Activated T-cell treated with anti-CD3 and anti-CD28 coated beads, Interleukin-2, amount 50 U/mL, for 24 hours (primary cell): Measurements from ENCODE around the gene TOM1L2.

Experiments used
- DNase-seq: peaks from one replicate; pipeline ENCODE4 v3.0.0-alpha.2; 2020
- H3K27ac Mint-ChIP-seq: 2 replicates; pipeline ENCODE4 v1.8.0; 2020; ENCODE audit warnings: mild to moderate bottlenecking, mixed read lengths
- H3K27me3 Mint-ChIP-seq: 2 replicates; pipeline ENCODE4 v1.8.0; 2020; ENCODE audit warnings: mixed read lengths
- H3K36me3 Mint-ChIP-seq: 2 replicates; pipeline ENCODE4 v1.8.0; 2020; ENCODE audit warnings: low read depth, mixed read lengths
- H3K4me1 Mint-ChIP-seq: 2 replicates; pipeline ENCODE4 v1.8.0; 2020; ENCODE audit warnings: low read depth, mixed read lengths
- H3K4me3 Mint-ChIP-seq: 2 replicates; pipeline ENCODE4 v1.8.0; 2020; ENCODE audit warnings: mild to moderate bottlenecking, moderate library complexity, mixed read lengths
- H3K9me3 Mint-ChIP-seq: 2 replicates; pipeline ENCODE4 v1.8.0; 2020; ENCODE audit warnings: mixed read lengths

Gene TOM1L2

DNA sequence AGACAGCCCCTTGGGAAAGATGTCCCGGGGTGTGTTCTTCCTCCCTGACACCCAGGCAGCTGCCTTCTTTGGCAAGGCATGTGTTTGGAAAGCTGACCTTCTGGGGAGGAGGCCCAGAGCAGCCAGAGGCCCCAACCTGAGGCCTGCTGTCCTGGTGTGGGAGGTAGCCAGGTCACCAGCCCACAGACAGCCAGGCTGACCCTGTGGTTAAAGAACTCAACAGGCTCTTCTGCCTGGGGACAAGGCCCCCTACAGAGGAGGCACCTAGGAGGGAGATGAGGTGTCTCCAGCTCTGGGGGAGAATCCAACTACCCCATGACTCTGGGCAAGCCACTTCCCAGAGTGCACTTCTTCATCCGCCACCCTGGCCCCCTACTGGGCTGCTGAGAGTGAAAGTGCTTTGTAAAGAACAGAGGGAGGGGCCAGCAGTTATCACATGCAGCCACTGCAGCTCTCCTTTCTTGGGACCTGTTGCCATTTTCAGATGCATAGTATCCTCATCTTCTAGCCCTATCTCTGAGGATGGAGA, 122.3 kb downstream of the TOM1L2 start:
- peak; percentile 69 for DNase-seq
- H3K4me3 Mint-ChIP-seq, result peak overlapping the region; percentile 45
- peaks cover 11% of the 10 kb centered on the region for H3K36me3 Mint-ChIP-seq

DNA sequence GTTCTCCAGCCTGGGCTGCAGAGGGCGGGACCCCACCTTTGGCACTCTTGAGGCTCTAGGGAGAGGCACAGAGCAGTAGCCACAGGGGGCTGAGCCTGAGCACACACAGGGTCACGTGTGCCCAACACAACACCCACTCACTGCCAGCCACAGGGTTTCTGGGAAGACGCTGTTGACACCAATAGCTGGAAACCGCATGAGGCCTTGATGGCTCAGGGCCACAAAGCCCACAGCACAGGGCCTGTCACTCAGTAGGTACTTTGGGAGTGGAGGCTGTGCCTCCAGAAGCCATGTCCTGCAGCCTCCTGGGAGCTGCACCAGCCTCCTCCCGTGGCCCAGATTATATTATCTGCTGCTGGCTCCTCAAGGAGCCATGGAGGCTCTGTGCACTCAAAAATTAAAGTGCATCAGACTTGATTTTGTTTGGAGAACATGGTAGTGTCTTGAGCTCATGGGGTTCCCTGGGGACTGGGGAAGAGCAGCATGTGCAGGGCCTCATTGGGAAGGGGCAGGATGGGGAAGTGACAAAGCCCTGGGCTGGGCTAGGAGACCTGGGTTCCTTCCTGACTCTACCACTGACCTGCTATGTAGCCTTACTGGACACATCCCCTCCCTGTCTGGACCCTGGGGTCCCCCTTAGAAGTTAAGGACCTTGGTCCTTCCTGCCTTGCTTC, 122.9 kb downstream of the TOM1L2 start:
- peak overlapping the region; percentile 59 for H3K4me3 Mint-ChIP-seq
- H3K27me3 Mint-ChIP-seq, result no peaks in the 10 kb centered on the region
- H3K36me3 Mint-ChIP-seq, result peaks cover 11% of the 10 kb centered on the region
- H3K9me3 Mint-ChIP-seq, result no peaks in the 10 kb centered on the region
- H3K27ac Mint-ChIP-seq, result peak overlapping the region; percentile 96
- H3K4me1 Mint-ChIP-seq, result peaks cover 76% of the 10 kb centered on the region
- peak; percentile 85 for DNase-seq

More for the DNA sequence above, 122.3 kb downstream of the TOM1L2 start:
- H3K4me1 Mint-ChIP-seq, result peaks cover 80% of the 10 kb centered on the region
- no peaks in the 10 kb centered on the region for H3K27me3 Mint-ChIP-seq
- H3K27ac Mint-ChIP-seq, result peak overlapping the region; percentile 96
- no peaks in the 10 kb centered on the region for H3K9me3 Mint-ChIP-seq

DNA sequence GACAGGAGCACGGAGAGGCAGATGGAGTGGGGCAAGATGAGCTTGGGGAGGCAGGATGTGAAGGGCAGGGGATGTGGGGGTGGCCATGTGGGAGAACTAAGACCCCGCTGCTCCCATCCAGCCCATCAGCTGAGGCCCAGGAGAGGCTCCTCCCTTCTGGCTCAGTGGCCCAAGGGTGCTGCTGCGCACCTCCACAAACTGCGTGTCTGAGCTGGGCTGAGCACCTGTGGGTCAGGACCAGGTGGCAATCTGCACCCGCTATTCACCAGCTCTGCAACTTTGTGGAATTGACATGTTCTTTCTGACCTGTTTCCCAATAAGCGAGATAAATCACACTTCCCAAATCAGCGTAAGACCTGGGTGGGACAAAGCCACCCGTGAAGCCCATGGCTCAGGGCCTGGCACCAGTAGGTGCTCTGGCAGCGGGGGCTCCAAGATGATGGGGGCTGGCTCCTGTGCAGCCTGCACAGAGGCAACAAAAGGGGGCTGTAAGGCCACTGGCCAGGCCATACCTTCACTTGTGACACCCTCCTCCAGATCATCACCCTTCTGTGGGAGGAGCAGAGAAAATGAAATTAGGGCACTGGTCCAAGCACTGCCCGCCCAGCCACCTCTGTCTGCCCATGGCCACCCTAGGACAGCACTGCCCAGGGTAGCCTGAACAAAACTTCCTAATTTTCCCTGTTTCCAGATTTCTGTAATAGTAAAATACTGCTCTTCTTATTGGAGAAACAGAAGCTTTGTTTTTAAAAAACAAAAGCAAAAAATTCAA, 123.7 kb downstream of the TOM1L2 start:
- Mint-ChIP-seq H3K9me3 (no peaks in the 10 kb centered on the region), H3K36me3 (peaks cover 10% of the 10 kb centered on the region), H3K4me3 (peak overlapping the region; percentile 59), H3K4me1 (peaks cover 68% of the 10 kb centered on the region), H3K27me3 (no peaks in the 10 kb centered on the region), H3K27ac (peak overlapping the region; percentile 96)
- DNase-seq, result no peak

DNA sequence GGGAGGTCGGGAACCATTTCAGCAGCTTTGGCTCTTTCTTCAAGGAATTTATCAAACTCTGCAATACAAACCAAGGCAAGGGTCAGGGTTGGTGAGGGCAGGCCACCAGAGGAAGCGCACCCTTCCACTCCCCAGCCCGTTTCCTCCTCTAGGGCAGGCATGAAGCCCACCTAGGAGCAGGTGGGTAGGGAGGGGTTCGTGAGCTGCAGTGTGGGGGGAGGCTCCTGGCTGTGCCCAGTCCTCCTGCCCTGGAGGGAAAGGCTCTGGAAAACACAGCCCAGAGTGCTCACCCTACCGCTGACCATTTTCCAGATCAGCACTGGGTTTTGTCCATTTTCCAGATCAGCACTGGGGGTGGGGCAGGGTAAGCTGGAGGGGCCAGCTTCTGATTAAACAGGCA, 124.5 kb downstream of the TOM1L2 start:
- H3K27ac Mint-ChIP-seq, result no peak overlapping the region
- no peak for DNase-seq
- H3K4me3 Mint-ChIP-seq, result no peak overlapping the region
- H3K4me1 Mint-ChIP-seq, result peaks cover 60% of the 10 kb centered on the region
- no peaks in the 10 kb centered on the region for H3K9me3 Mint-ChIP-seq
- H3K36me3 Mint-ChIP-seq, result peaks cover 9% of the 10 kb centered on the region
- H3K27me3 Mint-ChIP-seq, result no peaks in the 10 kb centered on the region

DNA sequence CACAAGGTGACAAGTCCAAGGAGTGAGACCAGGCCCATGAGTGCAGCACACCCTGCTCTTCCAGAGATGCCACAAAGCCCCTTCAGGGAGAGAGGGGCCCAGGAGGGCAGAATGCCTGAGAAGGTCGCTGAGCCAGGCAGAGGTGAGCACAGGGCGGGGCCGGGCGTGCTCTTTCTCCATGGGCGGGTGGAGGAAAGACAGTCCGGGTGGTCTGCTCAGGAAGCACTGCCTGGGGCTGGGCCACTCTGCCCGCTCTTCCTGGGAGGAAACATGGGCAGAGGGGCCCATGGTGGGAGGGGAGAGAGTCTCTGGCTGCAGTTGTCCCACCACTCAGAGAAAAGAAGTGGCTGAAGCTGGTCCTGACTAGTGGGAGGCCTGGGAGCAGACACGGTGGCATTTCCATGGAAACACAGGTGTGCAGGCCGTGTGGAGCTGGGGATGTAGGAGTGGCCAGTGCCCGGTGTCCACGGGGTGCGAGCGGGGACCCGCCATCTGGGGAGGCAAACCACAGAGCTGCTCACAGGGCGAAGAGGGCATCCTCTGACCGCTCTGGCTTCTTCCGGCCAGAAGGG, 125.0 kb downstream of the TOM1L2 start:
- peaks cover 9% of the 10 kb centered on the region for H3K36me3 Mint-ChIP-seq
- DNase-seq, result no peak
- H3K4me3 Mint-ChIP-seq, result no peak overlapping the region
- no peaks in the 10 kb centered on the region for H3K9me3 Mint-ChIP-seq
- H3K27me3 Mint-ChIP-seq, result no peaks in the 10 kb centered on the region
- peak overlapping the region; percentile 18 for H3K27ac Mint-ChIP-seq
- peaks cover 57% of the 10 kb centered on the region for H3K4me1 Mint-ChIP-seq

DNA sequence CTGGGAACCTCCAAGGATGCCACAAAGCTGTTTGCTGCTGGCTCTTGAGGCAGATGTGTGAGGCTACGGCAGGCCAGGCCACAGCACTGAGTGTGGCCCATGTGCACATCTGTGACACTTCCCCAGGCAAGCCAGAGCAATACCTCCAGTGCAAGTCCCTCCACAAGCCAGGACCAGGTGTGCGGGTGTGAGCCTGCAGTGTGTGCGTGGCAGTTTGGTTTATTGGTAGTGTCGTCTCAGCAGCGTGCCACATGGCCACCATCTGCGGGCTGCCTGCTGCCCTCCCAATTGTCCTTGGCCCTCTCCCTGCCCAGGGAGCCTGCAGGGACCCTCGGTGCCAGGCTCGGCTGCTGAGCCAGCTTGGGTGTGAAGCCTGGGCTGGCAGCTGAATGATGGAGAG, 125.6 kb downstream of the TOM1L2 start:
- H3K27ac Mint-ChIP-seq, result peak overlapping the region; percentile 18
- no peak for DNase-seq

DNA sequence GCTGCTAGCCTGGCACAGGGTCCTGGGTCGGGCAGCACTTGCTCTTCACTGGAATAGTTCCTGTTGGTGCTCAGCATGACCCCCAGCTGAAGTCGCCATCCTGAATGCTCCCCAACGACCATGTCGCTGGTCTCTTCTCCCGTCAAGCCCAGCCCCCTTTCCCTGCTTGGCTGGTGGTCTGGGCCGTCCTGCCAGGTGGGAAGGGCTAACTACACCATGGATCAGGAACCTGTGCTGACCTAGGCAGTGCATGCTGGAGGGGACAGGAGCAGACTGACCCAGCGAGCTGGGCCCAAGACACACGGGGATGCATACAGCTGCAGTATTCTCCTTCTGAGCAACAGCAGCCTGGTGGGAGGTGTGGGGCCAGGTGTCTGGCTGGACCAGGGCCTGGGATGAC, 126.2 kb downstream of the TOM1L2 start:
- H3K9me3 Mint-ChIP-seq, result no peaks in the 10 kb centered on the region
- peaks cover 49% of the 10 kb centered on the region for H3K4me1 Mint-ChIP-seq
- no peak overlapping the region for H3K4me3 Mint-ChIP-seq
- H3K27ac Mint-ChIP-seq, result no peak overlapping the region
- no peaks in the 10 kb centered on the region for H3K27me3 Mint-ChIP-seq
- H3K36me3 Mint-ChIP-seq, result peaks cover 6% of the 10 kb centered on the region
- DNase-seq, result no peak

More for the DNA sequence above, 125.6 kb downstream of the TOM1L2 start:
- Mint-ChIP-seq H3K4me1 (peaks cover 51% of the 10 kb centered on the region), H3K9me3 (no peaks in the 10 kb centered on the region), H3K4me3 (no peak overlapping the region), H3K36me3 (peaks cover 6% of the 10 kb centered on the region), H3K27me3 (no peaks in the 10 kb centered on the region)

DNA sequence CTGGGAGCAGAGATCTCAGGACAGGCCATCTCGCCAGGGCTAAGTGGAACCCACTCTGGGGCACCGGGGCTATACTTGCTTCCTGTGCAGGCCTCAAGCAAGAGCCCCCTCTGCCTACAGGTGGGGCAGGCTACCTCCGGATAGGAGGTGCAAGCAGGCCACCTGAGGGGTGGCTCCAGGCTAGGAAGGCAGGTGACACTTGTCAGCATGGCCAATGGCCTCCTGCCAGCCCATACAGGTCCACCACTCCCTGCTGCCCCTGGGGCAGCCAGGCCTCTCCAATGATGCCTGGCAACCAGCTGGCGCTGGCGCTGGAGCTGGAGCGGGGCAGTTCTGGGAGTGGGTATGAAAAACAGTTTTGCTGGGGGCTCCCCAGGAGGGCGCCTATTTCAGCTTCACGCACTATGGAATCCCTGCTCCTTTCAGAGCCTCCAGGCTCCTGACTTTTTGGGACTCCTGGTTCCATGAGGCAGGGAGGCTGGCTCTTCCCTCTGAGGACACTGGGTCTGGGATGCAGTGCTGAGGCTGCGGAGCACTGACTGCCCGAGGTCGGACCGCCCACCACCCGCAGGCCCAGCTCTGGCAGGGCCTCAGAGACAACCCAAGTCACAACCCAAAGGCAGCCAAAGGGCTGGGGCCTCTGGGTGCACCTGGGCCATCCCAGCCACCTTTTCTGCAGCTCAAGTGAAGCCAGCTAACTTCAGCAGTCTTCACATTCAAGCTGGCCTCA, 127.0 kb downstream of the TOM1L2 start:
- Mint-ChIP-seq H3K4me3 (no peak overlapping the region), H3K27ac (no peak overlapping the region), H3K36me3 (peaks cover 6% of the 10 kb centered on the region), H3K4me1 (peaks cover 45% of the 10 kb centered on the region), H3K27me3 (no peaks in the 10 kb centered on the region), H3K9me3 (no peaks in the 10 kb centered on the region)
- no peak for DNase-seq

DNA sequence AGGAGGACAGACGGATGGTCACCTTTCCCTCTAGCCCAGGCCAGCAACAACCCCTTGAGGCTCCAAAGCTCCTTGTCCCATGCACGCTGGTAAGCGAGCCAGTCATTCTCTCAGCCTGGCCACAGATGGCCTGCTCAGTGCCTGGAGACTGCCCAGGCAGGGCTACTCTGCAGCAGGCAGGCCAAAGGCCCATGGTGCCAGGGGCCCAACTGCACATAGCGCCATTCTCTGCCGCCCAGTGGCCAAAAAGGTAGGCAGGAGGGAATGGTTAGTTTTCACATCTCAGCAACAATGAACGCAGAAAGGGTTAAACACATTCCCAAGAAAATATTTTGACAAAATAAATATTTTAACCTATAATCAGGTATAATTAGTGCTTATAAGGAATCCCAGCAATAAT, 127.7 kb downstream of the TOM1L2 start:
- no peaks in the 10 kb centered on the region for H3K9me3 Mint-ChIP-seq
- H3K27me3 Mint-ChIP-seq, result no peaks in the 10 kb centered on the region
- H3K4me3 Mint-ChIP-seq, result no peak overlapping the region
- DNase-seq, result no peak
- H3K36me3 Mint-ChIP-seq, result peaks cover 6% of the 10 kb centered on the region
- H3K27ac Mint-ChIP-seq, result no peak overlapping the region
- peaks cover 42% of the 10 kb centered on the region for H3K4me1 Mint-ChIP-seq

DNA sequence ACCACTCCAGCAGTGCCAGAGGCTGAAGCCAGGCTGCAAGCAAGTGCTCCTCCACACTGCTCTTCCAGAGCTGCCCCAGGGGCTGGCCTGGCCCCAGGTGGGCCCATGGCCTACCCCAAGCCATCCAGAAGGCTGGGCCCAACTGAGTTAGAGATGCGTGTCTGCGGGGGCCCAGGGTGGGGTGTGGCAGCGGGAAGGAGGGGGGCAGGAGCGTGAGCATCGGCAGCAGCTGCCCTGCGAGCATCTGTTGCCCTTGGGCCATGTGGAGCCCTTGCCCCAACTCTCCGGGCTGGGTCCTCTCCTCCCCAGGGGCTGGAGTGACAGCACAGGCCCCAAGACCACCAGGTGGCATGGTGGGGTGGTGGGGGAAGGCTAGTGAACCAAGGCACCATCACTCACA, 128.1 kb downstream of the TOM1L2 start:
- no peak for DNase-seq
- no peak overlapping the region for H3K4me3 Mint-ChIP-seq
- peaks cover 42% of the 10 kb centered on the region for H3K4me1 Mint-ChIP-seq
- no peaks in the 10 kb centered on the region for H3K27me3 Mint-ChIP-seq
- no peaks in the 10 kb centered on the region for H3K9me3 Mint-ChIP-seq
- H3K27ac Mint-ChIP-seq, result no peak overlapping the region
- H3K36me3 Mint-ChIP-seq, result peaks cover 6% of the 10 kb centered on the region

DNA sequence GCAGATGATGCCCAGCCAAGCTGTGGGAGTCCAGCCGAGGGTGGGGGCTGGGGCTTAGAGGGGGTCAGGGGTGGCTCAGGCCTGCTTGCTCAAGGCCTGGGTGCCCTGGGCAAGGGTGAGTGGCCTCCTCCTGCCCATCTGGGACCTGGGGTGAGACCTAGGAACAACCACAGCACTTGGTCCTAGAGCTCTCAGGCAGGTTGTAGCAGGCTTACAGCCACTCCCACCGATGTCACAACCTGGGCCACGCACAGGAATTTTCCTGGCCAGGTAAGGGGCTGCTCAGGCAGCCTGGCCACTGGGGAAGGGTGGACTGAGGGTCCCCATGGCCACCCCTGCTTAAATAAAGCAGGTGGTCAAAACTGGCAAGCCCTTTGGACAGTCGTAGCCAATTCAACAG, 129.1 kb downstream of the TOM1L2 start:
- Mint-ChIP-seq H3K27ac (no peak overlapping the region), H3K9me3 (no peaks in the 10 kb centered on the region), H3K27me3 (no peaks in the 10 kb centered on the region), H3K4me1 (peaks cover 42% of the 10 kb centered on the region), H3K4me3 (no peak overlapping the region), H3K36me3 (peaks cover 6% of the 10 kb centered on the region)
- DNase-seq, result no peak

DNA sequence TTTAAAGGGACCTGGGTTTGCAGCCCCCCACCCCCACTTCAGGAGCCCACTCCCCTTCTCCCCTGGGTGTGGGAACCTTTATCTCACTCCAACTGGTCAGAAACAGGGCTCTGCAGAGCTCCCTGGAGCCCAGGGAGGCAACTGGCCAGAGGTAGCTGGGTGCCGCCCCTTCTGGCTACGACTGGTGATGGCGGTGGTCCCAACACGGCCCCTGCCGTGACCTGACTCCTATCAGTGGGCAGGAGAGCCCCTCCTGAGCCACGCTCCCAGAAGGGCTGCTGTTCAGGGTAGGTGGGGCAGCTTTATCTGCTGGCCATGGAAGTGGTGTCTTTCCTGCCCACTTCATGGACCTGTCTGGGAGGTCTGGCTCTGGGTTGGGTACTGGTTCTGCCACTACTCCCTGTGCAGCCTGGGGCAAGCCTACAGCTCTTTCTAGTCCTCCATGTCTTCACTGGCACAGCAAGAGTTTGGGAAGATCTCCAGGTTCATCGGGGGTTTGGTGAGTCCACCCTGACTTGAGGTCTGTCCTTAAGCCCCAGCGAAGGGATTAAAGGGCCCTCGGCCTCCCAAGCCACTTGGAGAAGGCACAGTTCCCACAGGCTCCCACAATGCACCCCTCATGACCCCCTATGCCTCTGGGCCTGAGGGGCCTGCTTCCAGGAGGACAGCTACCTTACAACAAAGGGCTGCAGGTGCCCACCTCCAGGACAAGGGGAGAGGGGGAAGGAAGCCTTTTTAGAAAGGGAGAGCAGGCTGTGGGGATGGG, 129.9 kb downstream of the TOM1L2 start:
- no peak for DNase-seq
- Mint-ChIP-seq H3K4me3 (no peak overlapping the region), H3K27me3 (no peaks in the 10 kb centered on the region), H3K36me3 (peaks cover 4% of the 10 kb centered on the region), H3K4me1 (peaks cover 42% of the 10 kb centered on the region), H3K27ac (no peak overlapping the region), H3K9me3 (no peaks in the 10 kb centered on the region)

DNA sequence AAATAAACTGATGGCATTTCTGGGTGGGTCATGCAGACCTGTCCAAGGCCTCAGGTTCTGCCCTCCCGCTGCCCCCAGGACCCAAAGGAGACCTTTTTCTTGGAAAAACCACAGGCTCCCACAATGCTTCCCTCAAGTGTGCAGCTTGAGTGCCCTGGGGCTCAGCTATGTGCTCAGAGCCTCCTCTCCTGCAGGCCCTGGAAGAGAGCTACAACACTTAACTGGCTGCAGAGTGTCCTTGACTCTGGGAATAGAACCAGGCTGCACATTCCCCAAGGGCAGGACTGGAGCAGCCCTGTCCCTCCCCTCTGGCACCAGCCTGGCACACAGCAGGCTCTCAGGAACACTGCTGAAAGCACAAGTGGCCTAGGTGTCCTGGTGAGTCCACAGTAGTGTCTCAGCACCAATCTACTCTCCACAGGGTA, 130.6 kb downstream of the TOM1L2 start:
- no peak for DNase-seq
- H3K9me3 Mint-ChIP-seq, result no peaks in the 10 kb centered on the region
- peaks cover 39% of the 10 kb centered on the region for H3K4me1 Mint-ChIP-seq
- H3K27ac Mint-ChIP-seq, result no peak overlapping the region
- H3K4me3 Mint-ChIP-seq, result no peak overlapping the region
- no peaks in the 10 kb centered on the region for H3K27me3 Mint-ChIP-seq
- peaks cover 2% of the 10 kb centered on the region for H3K36me3 Mint-ChIP-seq
